Immature natural killer cell (primary cell): ENCODE data around the gene B4GALT2. TPM values are rescaled to one million over a fixed set of nuclear protein-coding genes. Genes with fewer than 3 reads are reported as not detected.

Source experiments
- DNase-seq, 3 donors: peaks; one replicate each; pipeline ENCODE4 v3.0.0; 2022; ENCODE audit warnings: mixed read lengths in 1 of 3
- H3K27ac Mint-ChIP-seq, 6 donors: one replicate each; pipeline ENCODE4 v1.8.0; 2020; ENCODE audit warnings: mixed read lengths in 6 of 6, mild to moderate bottlenecking in 5 of 6, inconsistent platforms in 4 of 6, moderate library complexity in 3 of 6
- H3K27me3 Mint-ChIP-seq, 3 donors: one replicate each; pipeline ENCODE4 v1.8.0; 2020 to 2021; ENCODE audit warnings: low read depth in 3 of 3, mild to moderate bottlenecking in 3 of 3, mixed read lengths in 3 of 3, moderate library complexity in 3 of 3, inconsistent platforms in 1 of 3
- H3K36me3 Mint-ChIP-seq, 3 donors: one replicate each; pipeline ENCODE4 v1.8.0; 2020; ENCODE audit warnings: mixed read lengths in 3 of 3, inconsistent platforms in 2 of 3, mild to moderate bottlenecking in 2 of 3
- H3K4me1 Mint-ChIP-seq, 2 donors: one replicate each; pipeline ENCODE4 v1.8.0; 2020; ENCODE audit warnings: inconsistent platforms in 2 of 2, mild to moderate bottlenecking in 2 of 2, mixed read lengths in 2 of 2, moderate library complexity in 1 of 2
- H3K4me3 Mint-ChIP-seq, 5 donors: one replicate each; pipeline ENCODE4 v1.8.0; 2020; ENCODE audit warnings: mild to moderate bottlenecking in 5 of 5, mixed read lengths in 5 of 5, inconsistent platforms in 3 of 5, moderate library complexity in 3 of 5
- H3K9me3 Mint-ChIP-seq, 6 donors: one replicate each; pipeline ENCODE4 v1.8.0; 2020; ENCODE audit warnings: mild to moderate bottlenecking in 6 of 6, mixed read lengths in 6 of 6, inconsistent platforms in 4 of 6, moderate library complexity in 3 of 6
- polyA plus RNA-seq, 3 donors: library from polyadenylated mRNA; unstranded; fragments of 300-500 nt; fragmentation: Illumina TruSeq; gene quantifications; one replicate each; pipeline ENCODE4 v1.2.3, GENCODE V29; 2021

B4GALT2 gene
- polyA plus RNA-seq, 3 donors from 2014 or later, result 0.48 to 1.6 (median 0.59) TPM

GRCh38 chr1:43952731-43953346 is 26.2 kb upstream of the B4GALT2 start:
- no peaks in the 10 kb centered on the region for H3K9me3 Mint-ChIP-seq
- H3K27me3 Mint-ChIP-seq, result no peaks in the 10 kb centered on the region
- no peak overlapping the region for H3K27ac Mint-ChIP-seq
- no peak for DNase-seq
- no peak overlapping the region for H3K4me3 Mint-ChIP-seq
- peaks cover 11 to 14% of the 10 kb centered on the region in 2 donors for H3K4me1 Mint-ChIP-seq
- H3K36me3 Mint-ChIP-seq, result peaks cover 6 to 12% (median 7%) of the 10 kb centered on the region in 3 donors

DNA sequence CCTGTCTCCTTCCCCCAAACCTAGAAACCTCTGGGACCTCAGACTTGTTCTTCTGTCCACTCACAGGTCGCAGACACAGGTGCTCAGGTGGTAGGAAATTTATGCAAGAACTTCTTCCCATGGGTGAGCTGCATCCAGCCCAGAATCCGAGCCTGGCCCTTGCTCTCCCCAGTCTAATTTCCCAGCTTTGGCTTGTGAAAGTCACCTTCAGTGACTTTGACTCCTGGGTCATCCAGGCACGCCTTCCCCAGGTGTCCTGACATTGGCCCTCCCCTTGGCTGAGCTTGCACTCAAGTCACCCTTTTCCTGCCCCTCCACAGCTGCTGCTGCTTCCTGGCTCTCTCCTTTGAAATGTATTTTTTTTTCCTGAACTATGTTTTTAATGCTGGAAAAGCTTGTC is 25.6 kb upstream of the B4GALT2 start:
- Mint-ChIP-seq H3K36me3 (peaks cover 11 to 18% (median 12%) of the 10 kb centered on the region in 3 donors), H3K27ac (no peak overlapping the region), H3K4me3 (no peak overlapping the region), H3K9me3 (no peaks in the 10 kb centered on the region), H3K27me3 (no peaks in the 10 kb centered on the region), H3K4me1 (peaks cover 6 to 10% of the 10 kb centered on the region in 2 donors)
- DNase-seq, result no peak

DNA sequence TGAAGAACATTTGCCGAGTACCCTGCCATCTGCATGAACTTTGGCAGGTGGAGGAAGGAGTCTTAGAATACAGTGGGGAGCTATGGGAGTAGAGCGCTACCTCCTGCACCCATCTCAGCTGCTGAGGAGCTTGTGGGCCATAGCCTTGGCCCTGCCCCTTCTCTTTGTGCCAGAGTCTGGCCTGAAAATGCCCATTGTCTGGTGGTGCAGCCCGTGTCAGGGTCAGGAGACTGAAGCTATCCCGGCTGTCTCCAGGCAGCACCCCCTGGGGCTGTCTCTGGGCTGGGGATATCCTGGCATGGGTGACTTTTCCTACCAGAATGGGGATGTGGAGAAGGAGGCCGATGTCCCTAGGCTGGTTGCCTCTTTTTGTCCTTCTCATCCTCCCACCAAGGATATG is 25.0 kb upstream of the B4GALT2 start:
- Mint-ChIP-seq H3K9me3 (no peaks in the 10 kb centered on the region), H3K36me3 (peaks cover 13 to 23% (median 16%) of the 10 kb centered on the region in 3 donors), H3K4me1 (peaks cover 0 to 4% of the 10 kb centered on the region in 2 donors), H3K27me3 (no peaks in the 10 kb centered on the region), H3K4me3 (no peak overlapping the region), H3K27ac (no peak overlapping the region)
- no peak for DNase-seq

DNA sequence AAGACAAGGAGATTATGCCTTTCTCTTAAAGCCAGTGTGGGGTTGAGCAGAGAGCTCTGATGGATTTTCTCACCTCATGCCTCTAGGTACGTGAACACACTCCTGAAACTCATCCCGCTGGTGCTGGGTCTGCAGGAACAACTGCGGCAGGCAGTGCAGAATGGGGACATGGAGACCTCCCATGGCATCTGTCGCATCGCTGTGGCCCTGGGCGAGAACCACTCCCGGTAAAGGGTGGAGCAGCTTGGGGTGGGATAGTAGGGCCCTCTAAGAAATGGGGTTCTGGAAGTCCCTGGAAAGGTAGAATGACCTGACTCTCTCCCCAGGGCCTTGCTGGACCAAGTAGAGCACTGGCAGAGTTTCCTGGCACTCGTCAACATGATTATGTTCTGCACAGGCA is 22.8 kb upstream of the B4GALT2 start:
- H3K27ac Mint-ChIP-seq, result no peak overlapping the region
- H3K4me1 Mint-ChIP-seq, result no peaks in the 10 kb centered on the region
- H3K9me3 Mint-ChIP-seq, result no peaks in the 10 kb centered on the region
- no peak overlapping the region for H3K4me3 Mint-ChIP-seq
- no peaks in the 10 kb centered on the region for H3K27me3 Mint-ChIP-seq
- no peak for DNase-seq
- peaks cover 9 to 24% (median 22%) of the 10 kb centered on the region in 3 donors for H3K36me3 Mint-ChIP-seq

GRCh38 chr1:43957407-43958040 is 21.5 kb upstream of the B4GALT2 start:
- peaks cover 15 to 30% (median 28%) of the 10 kb centered on the region in 3 donors for H3K36me3 Mint-ChIP-seq
- H3K27ac Mint-ChIP-seq, result no peak overlapping the region
- no peaks in the 10 kb centered on the region for H3K4me1 Mint-ChIP-seq

DNA sequence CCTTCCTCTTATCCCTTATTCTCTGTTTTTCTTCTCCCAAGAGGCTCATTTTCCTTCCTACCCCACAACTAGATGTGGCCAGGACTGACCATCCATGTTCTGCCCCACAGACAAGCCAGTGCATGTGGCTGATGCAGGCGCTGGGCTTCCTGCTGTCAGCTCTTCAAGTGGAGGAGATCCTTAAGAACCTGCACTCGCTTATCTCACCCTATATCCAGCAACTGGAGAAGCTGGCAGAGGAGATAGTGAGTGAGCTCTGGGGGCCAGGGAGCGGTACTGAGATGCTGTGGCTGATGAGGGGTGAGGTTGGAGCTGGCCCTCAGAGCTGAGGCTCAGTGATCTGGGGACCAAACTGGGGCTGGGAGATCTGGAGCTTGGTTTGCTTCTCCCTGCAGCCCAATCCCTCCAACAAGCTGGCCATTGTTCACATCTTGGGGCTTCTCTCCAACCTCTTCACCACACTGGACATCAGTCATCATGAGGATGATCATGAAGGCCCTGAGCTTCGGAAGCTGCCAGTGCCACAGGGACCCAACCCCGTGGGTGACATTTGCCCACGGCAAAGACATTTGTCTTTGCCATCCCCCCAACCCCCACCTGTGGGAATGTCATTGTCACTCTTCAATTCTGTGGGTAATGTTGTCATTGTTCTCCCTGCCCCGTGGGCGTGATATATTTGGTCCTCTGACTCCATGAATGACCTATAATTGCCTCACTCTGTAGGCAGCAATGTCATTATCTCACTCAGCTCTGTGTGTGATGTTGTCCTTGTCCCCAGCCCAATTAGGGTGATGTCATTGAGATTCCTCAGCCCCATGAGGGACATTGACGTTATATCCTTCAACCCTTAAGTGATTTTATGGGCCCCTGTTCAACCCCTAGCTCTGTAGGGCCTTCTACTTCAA is 20.4 kb upstream of the B4GALT2 start:
- no peak for DNase-seq
- Mint-ChIP-seq H3K27ac (peak overlapping the region in 1 of 6 donors; percentile 24), H3K4me1 (no peaks in the 10 kb centered on the region), H3K9me3 (no peaks in the 10 kb centered on the region), H3K27me3 (no peaks in the 10 kb centered on the region), H3K36me3 (peaks cover 19 to 31% (median 29%) of the 10 kb centered on the region in 3 donors), H3K4me3 (no peak overlapping the region)

More at GRCh38 chr1:43957407-43958040, 21.5 kb upstream of the B4GALT2 start:
- DNase-seq, result no peak
- Mint-ChIP-seq H3K4me3 (no peak overlapping the region), H3K27me3 (no peaks in the 10 kb centered on the region), H3K9me3 (no peaks in the 10 kb centered on the region)

DNA sequence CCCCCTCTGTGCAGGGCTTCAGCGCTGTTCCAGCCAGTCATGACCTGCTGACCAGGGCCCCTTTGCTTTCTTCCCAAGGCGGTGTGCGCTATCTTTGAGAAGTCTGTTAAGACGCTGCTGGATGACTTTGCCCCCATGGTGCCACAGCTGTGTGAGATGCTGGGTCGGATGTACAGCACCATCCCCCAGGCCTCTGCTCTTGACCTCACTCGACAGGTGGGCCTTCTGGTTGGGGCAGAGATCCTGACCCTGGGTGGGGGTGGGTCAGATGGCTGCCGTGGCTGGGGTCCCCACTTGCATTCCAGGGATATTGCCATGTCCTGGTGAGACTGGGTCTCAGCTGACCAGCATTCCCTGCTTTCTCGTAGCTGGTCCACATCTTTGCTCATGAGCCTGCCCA is 18.2 kb upstream of the B4GALT2 start:
- H3K27ac Mint-ChIP-seq, result no peak overlapping the region
- H3K4me1 Mint-ChIP-seq, result no peaks in the 10 kb centered on the region
- H3K9me3 Mint-ChIP-seq, result no peaks in the 10 kb centered on the region
- H3K4me3 Mint-ChIP-seq, result no peak overlapping the region
- peaks cover 19 to 31% (median 29%) of the 10 kb centered on the region in 3 donors for H3K36me3 Mint-ChIP-seq
- no peaks in the 10 kb centered on the region for H3K27me3 Mint-ChIP-seq
- DNase-seq, result no peak

DNA sequence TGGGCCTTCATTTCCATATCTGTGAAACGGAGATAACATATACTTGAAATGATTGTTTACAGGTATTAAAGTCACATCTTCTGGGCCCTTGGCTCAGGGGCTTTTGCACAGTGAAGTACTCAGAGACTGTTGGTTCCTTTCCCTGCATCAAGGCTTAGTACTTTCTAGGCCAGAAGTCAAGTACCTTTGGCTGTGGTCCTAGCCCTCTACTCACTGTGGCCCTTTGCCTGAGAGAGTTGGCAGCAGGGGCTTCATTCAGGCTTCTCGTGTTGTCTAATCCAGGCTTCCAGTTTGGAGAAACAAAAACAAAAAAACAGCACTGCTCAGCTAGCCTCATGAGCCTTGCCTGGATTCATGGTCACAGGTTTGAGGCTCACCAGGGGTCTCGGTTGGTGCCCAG is 17.3 kb upstream of the B4GALT2 start:
- DNase-seq, result no peak
- Mint-ChIP-seq H3K27me3 (no peaks in the 10 kb centered on the region), H3K27ac (no peak overlapping the region), H3K4me1 (no peaks in the 10 kb centered on the region), H3K36me3 (peaks cover 19 to 31% (median 29%) of the 10 kb centered on the region in 3 donors), H3K9me3 (no peaks in the 10 kb centered on the region), H3K4me3 (no peak overlapping the region)

- Mint-ChIP-seq H3K27ac (no peak overlapping the region), H3K9me3 (no peaks in the 10 kb centered on the region), H3K36me3 (peaks cover 19 to 28% (median 24%) of the 10 kb centered on the region in 3 donors)
Measured at GRCh38 chr1:43962324-43962723, 16.7 kb upstream of the B4GALT2 start.

DNA sequence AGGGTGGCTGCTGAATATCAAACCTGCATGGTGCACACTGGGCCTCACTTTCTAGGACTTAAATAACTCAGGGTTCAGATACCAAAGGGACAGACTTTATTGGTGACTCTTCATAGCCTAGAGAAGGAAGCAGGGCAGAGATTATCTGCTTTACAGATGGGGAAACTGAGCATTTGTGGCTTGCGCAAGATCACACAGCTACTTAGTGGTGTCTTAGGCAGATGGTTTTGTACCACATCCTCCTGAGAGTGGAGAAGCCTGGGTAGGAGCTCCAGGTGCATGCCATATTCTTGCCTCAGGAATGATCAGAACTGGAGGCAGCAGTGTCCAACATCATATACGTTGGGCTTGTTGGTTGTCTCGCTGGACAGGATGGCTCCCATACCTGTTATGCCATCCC is 16.0 kb upstream of the B4GALT2 start:
- Mint-ChIP-seq H3K9me3 (no peaks in the 10 kb centered on the region), H3K36me3 (peaks cover 17 to 24% (median 21%) of the 10 kb centered on the region in 3 donors), H3K4me1 (no peaks in the 10 kb centered on the region), H3K27ac (no peak overlapping the region), H3K27me3 (peaks cover 0 to under 1% (median 0%) of the 10 kb centered on the region in 3 donors), H3K4me3 (no peak overlapping the region)
- DNase-seq, result no peak

More at GRCh38 chr1:43962324-43962723, 16.7 kb upstream of the B4GALT2 start:
- DNase-seq, result no peak
- H3K4me1 Mint-ChIP-seq, result no peaks in the 10 kb centered on the region
- no peaks in the 10 kb centered on the region for H3K27me3 Mint-ChIP-seq
- no peak overlapping the region for H3K4me3 Mint-ChIP-seq

GRCh38 chr1:43963890-43964289 is 15.1 kb upstream of the B4GALT2 start:
- Mint-ChIP-seq H3K36me3 (peaks cover 12 to 16% (median 15%) of the 10 kb centered on the region in 3 donors), H3K4me1 (no peaks in the 10 kb centered on the region), H3K9me3 (no peaks in the 10 kb centered on the region), H3K27ac (no peak overlapping the region), H3K4me3 (no peak overlapping the region), H3K27me3 (peaks cover 0 to 1% (median 0%) of the 10 kb centered on the region in 3 donors)
- no peak for DNase-seq

DNA sequence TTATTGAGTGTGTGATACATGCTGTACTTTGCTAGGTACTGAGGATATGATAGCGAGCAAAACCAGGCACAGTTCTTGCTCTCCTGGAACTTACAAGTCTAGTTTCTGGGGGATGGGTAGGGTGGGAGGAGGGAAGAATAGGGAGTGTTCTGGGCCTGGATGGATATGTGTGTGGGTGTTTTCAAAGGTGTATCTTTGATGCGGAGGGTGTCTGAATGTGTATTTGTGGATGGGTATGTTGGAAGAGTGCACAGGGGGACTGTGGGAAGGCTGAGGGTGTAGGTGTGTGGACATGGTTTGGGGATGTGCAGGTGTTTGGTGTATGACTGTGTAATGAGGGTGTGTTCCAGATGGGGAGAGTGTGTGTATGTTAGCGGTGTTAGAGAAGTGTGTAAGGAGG is 13.7 kb upstream of the B4GALT2 start:
- Mint-ChIP-seq H3K4me1 (peaks cover 12% of the 10 kb centered on the region in 2 donors), H3K4me3 (no peak overlapping the region), H3K9me3 (no peaks in the 10 kb centered on the region), H3K27me3 (peaks cover 0 to 1% (median 0%) of the 10 kb centered on the region in 3 donors), H3K36me3 (peaks cover 9 to 12% (median 9%) of the 10 kb centered on the region in 3 donors), H3K27ac (no peak overlapping the region)
- DNase-seq, result no peak

GRCh38 chr1:43968348-43968948 is 10.6 kb upstream of the B4GALT2 start:
- Mint-ChIP-seq H3K4me1 (peaks cover 24% of the 10 kb centered on the region in 2 donors), H3K27ac (no peak overlapping the region), H3K36me3 (peaks cover 0 to 3% (median 0%) of the 10 kb centered on the region in 3 donors), H3K4me3 (no peak overlapping the region), H3K27me3 (peaks cover 0 to 3% (median 0%) of the 10 kb centered on the region in 3 donors), H3K9me3 (no peaks in the 10 kb centered on the region)
- peak in 1 of 3 donors; percentile 17 for DNase-seq
